ENCODE results near the gene MAPKAP1. TPM values are rescaled to one million over a fixed set of nuclear protein-coding genes. Genes with fewer than 3 reads are reported as not detected.
A peak's percentile ranks its signal among the peaks of the same experiment; 100 is the strongest.

The MAPKAP1 gene
- total and polyA plus RNA-seq, 2 experiments from 2014 or later = 68.4 to 98.5 TPM

- Mint-ChIP-seq H3K4me1 (peaks cover 30% of the 10 kb centered on the region), H3K27me3 (ENCODE audit: insufficient read depth, low read depth, poor library complexity) (no peaks in the 10 kb centered on the region), H3K36me3 (ENCODE audit: low read depth) (peaks cover 18% of the 10 kb centered on the region; the same call in 2 of the 3 replicates), H3K9me3 (no peaks in the 10 kb centered on the region), H3K4me3 (no peak overlapping the region), H3K27ac (no peak overlapping the region)
- H3K27me3 ChIP-seq (ENCODE audit: insufficient read depth) = no peaks in the 10 kb centered on the region
- H3K4me1 ChIP-seq (ENCODE audit: insufficient read depth) = peaks cover 32% of the 10 kb centered on the region
- H3K4me3 ChIP-seq = no peak overlapping the region
- H3K27ac ChIP-seq (ENCODE audit: low read depth) = no peak overlapping the region
- DNase-seq (ENCODE audit: low spot score) (no peak), ATAC-seq (no peak)
- H2AFZ ChIP-seq = no peak overlapping the region
- no peak for TF ChIP-seq NANOG (IDR thresholded peaks at IDR 0.05; ENCODE audit: borderline replicate concordance)
- no peak for TF ChIP-seq REST (IDR thresholded peaks at IDR 0.05; ENCODE audit: unreplicated experiment)
- TF ChIP-seq JUNB (IDR thresholded peaks at IDR 0.05; ENCODE audit: unreplicated experiment) = no peak
- TF ChIP-seq ZNF114 (CRISPR knock-in tag; IDR thresholded peaks at IDR 0.05) = no peak
- H4K20me1 ChIP-seq (replicated peaks; ENCODE audit: insufficient read depth) = no peaks in the 10 kb centered on the region
- H3K9me2 ChIP-seq (ENCODE audit: insufficient read depth) = no peaks in the 10 kb centered on the region
- peaks cover 3% of the 10 kb centered on the region; the same call in 1 of the 2 replicates for H3K36me3 ChIP-seq (ENCODE audit: insufficient read depth)
- no peak overlapping the region for H3K4me2 ChIP-seq
- peaks cover 7% of the 10 kb centered on the region; the same call in 1 of the 2 replicates for H3K79me2 ChIP-seq (replicated peaks; ENCODE audit: insufficient read depth)
- H3F3A ChIP-seq (replicated peaks; ENCODE audit: low read depth) = no peaks in the 10 kb centered on the region
These were observed 46.5 kb downstream of the MAPKAP1 start for GRCh38 chr9:125660557-125660956.

GRCh38 chr9:125659954-125660353, 47.1 kb downstream of the MAPKAP1 start:
- H3K4me1 Mint-ChIP-seq = peaks cover 35% of the 10 kb centered on the region
- no peaks in the 10 kb centered on the region for H3K9me3 Mint-ChIP-seq
- H4K20me1 ChIP-seq (replicated peaks; ENCODE audit: insufficient read depth) = no peaks in the 10 kb centered on the region
- no peaks in the 10 kb centered on the region for H3K27me3 Mint-ChIP-seq (ENCODE audit: insufficient read depth, low read depth, poor library complexity)
- H3K36me3 Mint-ChIP-seq (ENCODE audit: low read depth) = peaks cover 15% of the 10 kb centered on the region; the same call in 2 of the 3 replicates
- ATAC-seq (no peak), DNase-seq (ENCODE audit: low spot score) (no peak)
- H3K4me1 ChIP-seq (ENCODE audit: insufficient read depth) = peaks cover 38% of the 10 kb centered on the region
- H3K27ac ChIP-seq (ENCODE audit: low read depth) = 0 out of 2 replicates have a peak overlapping the region, but pooled peaks have one; percentile 22
- H3K36me3 ChIP-seq (ENCODE audit: insufficient read depth) = peaks cover 3% of the 10 kb centered on the region; the same call in 1 of the 2 replicates
- H3K27me3 ChIP-seq (ENCODE audit: insufficient read depth) = no peaks in the 10 kb centered on the region
- no peak overlapping the region for H2AFZ ChIP-seq
- H3K4me3 ChIP-seq = no peak overlapping the region
- H3F3A ChIP-seq (replicated peaks; ENCODE audit: low read depth) = no peaks in the 10 kb centered on the region
- H3K4me3 Mint-ChIP-seq = no peak overlapping the region
- H3K4me2 ChIP-seq = no peak overlapping the region
- peaks cover 7% of the 10 kb centered on the region; the same call in 1 of the 2 replicates for H3K79me2 ChIP-seq (replicated peaks; ENCODE audit: insufficient read depth)
- H3K9me2 ChIP-seq (ENCODE audit: insufficient read depth) = no peaks in the 10 kb centered on the region
- no peak overlapping the region for H3K27ac Mint-ChIP-seq
- TF ChIP-seq REST (IDR thresholded peaks at IDR 0.05; ENCODE audit: unreplicated experiment) = no peak
- no peak for TF ChIP-seq NANOG (IDR thresholded peaks at IDR 0.05; ENCODE audit: borderline replicate concordance)
- TF ChIP-seq POLR2AphosphoS5 (IDR thresholded peaks at IDR 0.05; ENCODE audit: low read depth) = no peak
- TF ChIP-seq ZNF462 (CRISPR knock-in tag; IDR thresholded peaks at IDR 0.05) = no peak
- TF ChIP-seq ZNF114 (CRISPR knock-in tag; IDR thresholded peaks at IDR 0.05) = no peak
- no peak for TF ChIP-seq CREB1 (CRISPR knock-in tag; IDR thresholded peaks at IDR 0.05; ENCODE audit: low read depth)
- TF ChIP-seq EZH2 (IDR thresholded peaks at IDR 0.05; ENCODE audit: low read depth, unreplicated experiment) = no peak

Measured in GM23338 (cell line).